K562 (cell line): ENCODE measurements around the gene PRSS27. TPM values are rescaled to one million over a fixed set of nuclear protein-coding genes. Genes with fewer than 3 reads are reported as not detected.
A peak's percentile ranks its signal among the peaks of the same experiment; 100 is the strongest.

Experiments
- CBFA2T3 ChIP-seq: fragments of 450-650 bp; IDR thresholded peaks from 2 replicates; pipeline ENCODE4 v1.6.1; 2017
- E2F6 ChIP-seq, 2 experiments: IDR thresholded peaks; 2 replicates each; pipeline ENCODE4 v1.6.1; 2011; ENCODE audit warnings: borderline replicate concordance in 1 of 2, control low read depth in 1 of 2, low read depth in 1 of 2, low read length in 1 of 2, mild to moderate bottlenecking in 1 of 2, mixed read lengths in 1 of 2, moderate library complexity in 1 of 2; ENCODE audit not compliant: insufficient read depth in 1 of 2, insufficient read length in 1 of 2, poor library complexity in 1 of 2, severe bottlenecking in 1 of 2; ENCODE audit errors: extremely low read depth in 1 of 2
- ERF ChIP-seq: fragments of 450-650 bp; formaldehyde crosslinking; IDR thresholded peaks from 2 replicates; pipeline ENCODE4 v1.4.0; 2020; ENCODE audit warnings: mild to moderate bottlenecking, mixed read lengths
- FOXK2 ChIP-seq, 2 experiments: fragments of 450-650 bp; IDR thresholded peaks in 1 of 2; conservative IDR thresholded peaks in 1 of 2; 2 replicates each; pipeline ENCODE4 v1.6.1; 2016; ENCODE audit warnings: low read depth in 2 of 2, mild to moderate bottlenecking in 1 of 2
- GATAD2B ChIP-seq: fragments of 450-650 bp; IDR thresholded peaks from 2 replicates; pipeline ENCODE4 v1.6.1; 2017; ENCODE audit warnings: mild to moderate bottlenecking, borderline replicate concordance
- KDM1A ChIP-seq, 2 experiments: fragments of 450-650 bp; IDR thresholded peaks; 2 replicates each; pipeline ENCODE4 v1.6.1; 2016; ENCODE audit warnings: mild to moderate bottlenecking in 2 of 2
- MAZ ChIP-seq, 2 experiments: fragments of 450-650 bp in 1 of 2; sonication (generic) in 1 of 2; formaldehyde crosslinking; IDR thresholded peaks in 1 of 2; conservative IDR thresholded peaks in 1 of 2; 2 replicates each; pipeline versions ENCODE4 v1.4.0 to v1.5.0; 2020; ENCODE audit warnings: mild to moderate bottlenecking in 1 of 2, missing genetic modification reagents in 1 of 2
- NKRF ChIP-seq: fragments of 450-650 bp; IDR thresholded peaks from 2 replicates; pipeline ENCODE4 v1.6.1; 2016; ENCODE audit warnings: borderline replicate concordance
- RBFOX2 ChIP-seq: fragments of 200-400 bp; formaldehyde crosslinking; IDR thresholded peaks from 2 replicates; pipeline ENCODE4 v1.6.1; 2017; ENCODE audit warnings: low read depth, mild to moderate bottlenecking, low read length, moderate library complexity
- SRSF1 ChIP-seq: fragments of 200-400 bp; formaldehyde crosslinking; IDR thresholded peaks from 2 replicates; pipeline ENCODE4 v1.6.1; 2017; ENCODE audit warnings: mild to moderate bottlenecking, low read depth, low read length, moderate library complexity
- TAF9B ChIP-seq: fragments of 450-650 bp; IDR thresholded peaks from 2 replicates; pipeline ENCODE4 v1.6.1; 2018; ENCODE audit warnings: mild to moderate bottlenecking; ENCODE audit not compliant: partially characterized antibody
- U2AF1 ChIP-seq: fragments of 200-400 bp; formaldehyde crosslinking; optimal IDR thresholded peaks from 2 replicates; pipeline ENCODE3; 2017; ENCODE audit warnings: mild to moderate bottlenecking, low read depth, low read length, moderate library complexity
- polyA plus RNA-seq, 8 experiments: library from polyadenylated mRNA; depleted of rRNA in 4 of 8; stranded (reverse) in 5 of 8; unstranded in 3 of 8; fragments of >200 nt; fragmentation: Nextera tagmentation in 2 of 8; fragmentation: Illumina TruSeq in 1 of 8; extraction: Ambion mirVana in 2 of 8; extraction: Trizol in 1 of 8; gene quantifications; 2 replicates each; pipeline versions ENCODE4 v1.2.1 to v1.2.3, GENCODE V29; 2011 to 2014; ENCODE audit warnings: inconsistent platforms in 1 of 8, missing spikeins in 1 of 8
- total RNA-seq, 7 experiments: library from RNA; depleted of rRNA in 6 of 7; stranded (reverse); fragments of >200 nt in 6 of 7; fragmentation: Illumina TruSeq in 2 of 7; extraction: Trizol in 2 of 7; gene quantifications; 2 replicates each; pipeline versions ENCODE4 v1.2.1 to v1.2.3, GENCODE V29; 2011 to 2021; ENCODE audit warnings: low replicate concordance in 1 of 7
- TF ChIP-seq, protein P1 (sequence below): sonication (generic); formaldehyde crosslinking; IDR thresholded peaks from 2 replicates; pipeline ENCODE4 v1.8.0; 2023; ENCODE audit warnings: mild to moderate bottlenecking, missing genetic modification reagents
- TF ChIP-seq, protein P2 (sequence below): sonication (generic); formaldehyde crosslinking; IDR thresholded peaks from 2 replicates; pipeline ENCODE4 v1.9.0; 2022; ENCODE audit warnings: mild to moderate bottlenecking, missing genetic modification reagents

The PRSS27 gene
- total and polyA plus RNA-seq, 9 of the 15 experiments (the other 6 are each of a cell fraction or from before 2014, with no cell fraction given) = 0.09 to 0.20 (median 0.17) TPM; not detected in 5

GRCh38 chr16:2752850-2753732 lies 33.1 kb upstream of the PRSS27 start (continued):
- TF ChIP-seq E2F6 (IDR thresholded peaks at IDR 0.05; ENCODE audit: borderline replicate concordance in 1 of 2, extremely low read depth in 1 of 2, insufficient read depth in 1 of 2, insufficient read length in 1 of 2, low read depth in 1 of 2, low read length in 1 of 2, poor library complexity in 1 of 2, severe bottlenecking in 1 of 2) = peak; percentile 87 to 96
- peak; percentile 28 for TF ChIP-seq TAF9B
- TF ChIP-seq, protein P1, sequence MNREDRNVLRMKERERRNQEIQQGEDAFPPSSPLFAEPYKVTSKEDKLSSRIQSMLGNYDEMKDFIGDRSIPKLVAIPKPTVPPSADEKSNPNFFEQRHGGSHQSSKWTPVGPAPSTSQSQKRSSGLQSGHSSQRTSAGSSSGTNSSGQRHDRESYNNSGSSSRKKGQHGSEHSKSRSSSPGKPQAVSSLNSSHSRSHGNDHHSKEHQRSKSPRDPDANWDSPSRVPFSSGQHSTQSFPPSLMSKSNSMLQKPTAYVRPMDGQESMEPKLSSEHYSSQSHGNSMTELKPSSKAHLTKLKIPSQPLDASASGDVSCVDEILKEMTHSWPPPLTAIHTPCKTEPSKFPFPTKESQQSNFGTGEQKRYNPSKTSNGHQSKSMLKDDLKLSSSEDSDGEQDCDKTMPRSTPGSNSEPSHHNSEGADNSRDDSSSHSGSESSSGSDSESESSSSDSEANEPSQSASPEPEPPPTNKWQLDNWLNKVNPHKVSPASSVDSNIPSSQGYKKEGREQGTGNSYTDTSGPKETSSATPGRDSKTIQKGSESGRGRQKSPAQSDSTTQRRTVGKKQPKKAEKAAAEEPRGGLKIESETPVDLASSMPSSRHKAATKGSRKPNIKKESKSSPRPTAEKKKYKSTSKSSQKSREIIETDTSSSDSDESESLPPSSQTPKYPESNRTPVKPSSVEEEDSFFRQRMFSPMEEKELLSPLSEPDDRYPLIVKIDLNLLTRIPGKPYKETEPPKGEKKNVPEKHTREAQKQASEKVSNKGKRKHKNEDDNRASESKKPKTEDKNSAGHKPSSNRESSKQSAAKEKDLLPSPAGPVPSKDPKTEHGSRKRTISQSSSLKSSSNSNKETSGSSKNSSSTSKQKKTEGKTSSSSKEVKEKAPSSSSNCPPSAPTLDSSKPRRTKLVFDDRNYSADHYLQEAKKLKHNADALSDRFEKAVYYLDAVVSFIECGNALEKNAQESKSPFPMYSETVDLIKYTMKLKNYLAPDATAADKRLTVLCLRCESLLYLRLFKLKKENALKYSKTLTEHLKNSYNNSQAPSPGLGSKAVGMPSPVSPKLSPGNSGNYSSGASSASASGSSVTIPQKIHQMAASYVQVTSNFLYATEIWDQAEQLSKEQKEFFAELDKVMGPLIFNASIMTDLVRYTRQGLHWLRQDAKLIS (CRISPR knock-in tag) = peak; percentile 77; the same call in 1 of the 2 replicates
- TF ChIP-seq GATAD2B = 0 out of 2 replicates have a peak, but pooled peaks have one; percentile 55
- TF ChIP-seq ERF (CRISPR knock-in tag) = no peak
- TF ChIP-seq NKRF = peak; percentile 87; the same call in 1 of the 2 replicates
- no peak for TF ChIP-seq FOXK2 (conservative IDR thresholded peaks at IDR 0.05 in 1 of 2, IDR thresholded peaks at IDR 0.05 in 1 of 2; ENCODE audit: low read depth in 2 of 2)
- TF ChIP-seq U2AF1 = peak; percentile 33
- peak; percentile 45 to 64; a peak in 3 of 4 replicates for TF ChIP-seq MAZ (CRISPR knock-in tag; conservative IDR thresholded peaks at IDR 0.05 in 1 of 2, IDR thresholded peaks at IDR 0.05 in 1 of 2)
- TF ChIP-seq, protein P2, sequence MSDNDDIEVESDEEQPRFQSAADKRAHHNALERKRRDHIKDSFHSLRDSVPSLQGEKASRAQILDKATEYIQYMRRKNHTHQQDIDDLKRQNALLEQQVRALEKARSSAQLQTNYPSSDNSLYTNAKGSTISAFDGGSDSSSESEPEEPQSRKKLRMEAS (CRISPR knock-in tag) = peak; percentile 83
- peak; percentile 76 for TF ChIP-seq RBFOX2
- no peak for TF ChIP-seq SRSF1
- peak; percentile 28; the same call in 1 of the 2 replicates for TF ChIP-seq CBFA2T3
- TF ChIP-seq KDM1A (IDR thresholded peaks at IDR 0.05) = peak in 1 of 2 experiments; percentile 97; a peak in 2 of 4 replicates
